HG03342 (cell line): Measurements from ENCODE around the gene MAST4.
A peak's percentile ranks its signal among the peaks of the same experiment; 100 is the strongest.

Experiments
- ATAC-seq: cut with Tn5 transposase; IDR thresholded peaks from one replicate; pipeline ENCODE4 v1.9.1; 2021; ENCODE audit warnings: mild to moderate bottlenecking, moderate library complexity; ENCODE audit not compliant: unreplicated experiment

Gene MAST4

DNA sequence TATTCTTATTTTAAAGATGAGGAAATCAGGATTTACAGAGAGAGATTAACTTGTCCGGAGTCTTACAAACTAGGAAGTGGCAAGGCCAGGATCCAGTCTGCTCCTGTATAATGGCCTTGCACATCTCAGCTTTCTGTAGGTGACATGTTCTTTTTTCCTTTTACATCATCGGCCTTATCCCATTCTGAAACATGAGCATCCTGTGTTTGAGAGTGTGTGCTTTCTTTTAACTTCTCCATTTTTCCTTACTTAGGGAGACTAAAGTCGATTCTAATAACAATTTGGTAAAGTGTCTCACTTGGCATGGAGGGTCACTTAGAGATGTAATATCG, 385.8 kb downstream of the MAST4 start:
- ATAC-seq: no peak

DNA sequence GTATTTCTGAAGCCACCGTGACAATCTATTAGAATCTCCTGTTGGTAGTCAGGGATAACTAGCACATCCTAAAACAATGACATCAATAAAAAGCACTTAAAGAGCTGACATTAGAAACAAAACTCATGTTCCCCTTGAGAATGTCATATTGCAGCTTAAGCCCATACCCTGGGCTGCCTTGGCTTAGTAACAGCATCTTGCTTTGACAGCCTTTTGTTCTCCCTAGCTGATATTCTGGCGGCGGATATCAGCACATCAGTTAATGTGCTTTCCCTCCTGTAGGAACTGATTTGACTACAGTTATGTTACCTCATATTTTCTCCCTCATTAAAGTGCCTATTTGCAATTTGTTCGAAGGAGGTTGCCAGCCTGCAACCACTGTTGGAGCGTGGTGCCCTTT, 386.3 kb downstream of the MAST4 start:
- no peak for ATAC-seq

DNA sequence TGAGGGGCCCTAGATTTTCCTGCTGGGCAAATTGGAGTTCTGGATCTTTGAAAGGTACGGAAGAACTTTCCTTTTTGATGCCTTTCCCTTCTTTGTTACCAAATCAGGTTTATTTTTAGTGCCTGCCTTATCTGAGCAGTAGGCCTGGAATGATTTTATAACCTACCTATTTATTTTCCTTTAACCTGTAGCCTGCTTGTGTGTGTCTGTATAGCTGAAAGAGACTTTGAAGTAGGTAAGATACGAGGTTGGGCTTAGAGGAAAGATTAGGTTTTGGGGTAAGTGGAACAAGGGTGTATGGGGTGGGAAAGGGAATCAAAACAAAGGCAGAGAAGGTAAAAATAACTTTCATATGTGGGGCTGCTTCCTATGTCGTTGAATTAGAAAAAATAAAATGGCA, 389.2 kb downstream of the MAST4 start:
- no peak for ATAC-seq

DNA sequence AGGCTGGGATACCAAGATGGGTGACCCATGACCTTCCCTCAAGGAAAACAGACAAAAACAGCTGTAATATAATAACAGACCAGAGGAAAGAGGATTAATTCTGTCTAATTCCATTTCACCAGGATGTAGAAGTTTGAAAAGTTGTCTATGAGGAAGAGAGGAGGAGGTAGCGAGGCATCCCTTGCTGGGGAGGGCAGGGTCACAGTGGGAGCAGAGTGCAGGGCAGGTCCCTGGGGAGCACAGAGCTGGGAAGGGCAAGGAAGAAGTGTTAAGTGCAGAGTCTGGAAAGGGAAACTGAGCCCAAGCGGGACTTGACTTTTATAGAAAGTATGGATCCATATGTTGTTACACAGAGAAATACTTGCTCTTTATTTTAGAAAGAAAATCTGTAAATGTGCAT, 389.8 kb downstream of the MAST4 start:
- no peak for ATAC-seq

DNA sequence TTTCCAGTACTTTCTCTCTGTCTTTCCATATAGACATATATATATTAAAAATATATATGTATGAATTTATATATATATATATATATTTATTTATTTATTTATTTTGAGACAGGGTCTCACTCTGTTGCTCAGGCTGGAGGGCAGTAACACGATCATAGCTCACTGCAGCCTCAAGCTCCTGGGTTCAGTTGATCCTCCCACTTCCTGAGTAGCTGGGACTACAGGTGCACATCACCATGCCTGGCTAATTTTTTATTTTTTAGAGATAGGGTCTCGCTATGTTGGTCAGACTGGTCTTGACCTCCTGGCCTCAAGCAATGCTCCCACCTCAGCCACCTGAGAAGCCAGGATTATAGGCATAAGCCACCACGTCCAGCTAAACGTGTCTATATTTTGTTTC, 390.3 kb downstream of the MAST4 start:
- no peak for ATAC-seq

DNA sequence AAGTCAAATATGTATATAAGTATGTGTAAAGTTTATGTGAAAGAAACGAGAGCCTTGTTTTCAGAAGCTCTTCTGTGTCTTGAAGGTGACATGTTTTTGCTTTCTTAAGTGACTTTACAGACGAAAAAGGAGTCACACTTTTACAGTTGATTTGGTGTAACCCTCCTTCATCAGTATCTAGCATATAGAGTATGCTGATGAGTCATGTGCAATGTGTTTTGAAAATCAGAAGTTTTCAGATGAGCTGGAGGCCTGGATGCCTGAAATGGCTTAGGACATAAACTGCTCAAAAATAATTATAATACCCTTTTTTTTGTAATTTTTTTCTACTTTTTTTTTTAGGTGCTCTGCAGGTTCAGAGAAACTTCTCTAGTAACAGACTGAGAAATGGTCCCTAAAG, 390.9 kb downstream of the MAST4 start:
- ATAC-seq: no peak

DNA sequence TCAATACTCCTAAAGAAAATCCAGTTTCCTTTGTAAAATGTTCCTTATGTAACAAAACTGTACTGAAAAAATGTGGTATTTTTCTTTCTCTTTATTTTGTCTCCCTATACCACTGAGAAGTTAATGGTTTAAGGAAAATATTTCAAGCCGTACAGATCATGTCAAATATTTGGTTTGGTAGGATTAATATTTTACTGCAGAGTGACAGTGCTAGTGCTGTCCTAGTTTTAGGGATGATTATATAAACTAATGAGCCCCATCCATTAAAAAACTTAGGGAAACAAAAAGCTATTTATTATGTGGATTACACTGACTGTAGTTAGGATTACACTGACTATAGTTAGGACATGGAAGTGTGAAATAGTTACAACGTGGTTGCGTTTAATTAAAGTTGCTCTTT, 391.3 kb downstream of the MAST4 start:
- ATAC-seq: no peak

DNA sequence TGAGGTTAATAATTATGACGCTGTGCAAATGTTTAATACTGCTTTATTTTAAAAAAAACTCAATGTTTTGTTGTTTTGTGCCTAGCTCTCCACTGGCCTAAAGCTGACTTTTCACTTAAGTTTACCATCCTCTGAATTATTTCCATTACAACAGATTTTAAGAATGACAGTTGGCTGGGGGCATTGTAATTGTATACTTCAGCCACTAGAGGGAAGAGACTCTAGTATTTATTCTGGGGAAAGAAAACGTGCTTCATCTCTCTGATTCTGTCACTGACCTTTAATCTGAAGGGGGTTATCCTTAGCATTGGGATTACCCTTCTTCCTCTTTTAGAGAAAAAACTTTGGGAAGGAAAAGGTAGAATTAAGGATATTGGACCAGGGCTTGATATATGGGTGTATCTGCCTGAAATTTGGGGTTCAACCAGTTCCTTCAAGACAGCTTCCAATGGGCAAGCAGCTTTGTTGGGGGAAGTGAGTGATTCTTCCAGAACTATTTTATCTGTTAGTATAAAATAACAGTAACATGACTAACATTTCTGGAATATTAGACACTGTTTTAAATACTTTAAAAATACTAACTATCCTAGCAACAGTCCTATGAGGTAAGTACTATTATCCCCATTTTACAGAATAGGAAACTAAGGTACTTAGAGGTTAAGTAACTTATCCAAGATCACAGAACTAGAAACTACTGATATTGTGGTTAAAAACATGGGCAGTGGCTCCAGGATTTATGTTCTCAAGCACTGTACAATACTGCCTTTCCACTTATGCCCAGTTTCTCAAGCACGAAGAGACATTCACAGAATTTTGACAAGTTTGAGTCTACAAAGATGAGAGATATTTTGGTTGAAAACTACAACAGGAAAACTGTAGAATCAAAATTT, 392.0 kb downstream of the MAST4 start:
- peak; percentile 86 for ATAC-seq

DNA sequence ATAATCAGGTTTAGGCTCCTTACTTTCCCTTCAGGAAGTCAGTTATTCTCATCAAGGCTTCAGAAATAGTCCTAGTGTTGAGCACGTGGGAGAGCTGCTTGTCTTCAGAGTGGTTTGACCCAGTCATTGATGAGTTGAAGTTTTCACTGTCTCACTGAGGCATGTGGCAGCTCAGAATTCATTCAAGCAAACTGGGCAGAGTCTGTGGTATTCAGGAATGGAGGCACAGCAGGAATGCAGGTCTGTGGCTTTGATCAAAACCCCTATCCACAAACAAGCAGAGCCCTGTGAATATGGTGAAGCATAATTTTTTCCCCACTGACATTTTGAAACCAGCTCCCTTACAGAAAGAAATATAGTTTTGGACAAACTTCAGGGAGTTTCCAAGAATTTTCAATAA, 393.1 kb downstream of the MAST4 start:
- no peak for ATAC-seq

DNA sequence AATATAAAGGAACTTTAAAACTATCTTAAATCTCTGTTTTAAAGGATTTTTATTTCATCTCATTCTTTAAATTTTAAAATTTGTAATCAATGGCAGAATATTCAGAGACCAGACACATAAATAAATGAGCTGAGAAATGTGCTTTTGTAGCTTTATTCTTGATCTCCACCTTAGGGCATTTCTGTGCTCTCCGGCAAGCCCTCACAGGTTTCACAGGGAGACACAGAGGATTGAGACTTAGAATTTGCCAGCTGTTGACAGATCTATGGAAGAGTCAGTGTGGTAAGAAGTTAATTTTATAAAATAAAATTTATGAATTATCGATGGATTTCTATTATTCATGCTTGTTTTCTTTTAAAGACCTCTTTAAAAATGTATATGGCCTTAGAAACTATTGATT, 393.6 kb downstream of the MAST4 start:
- ATAC-seq: no peak

DNA sequence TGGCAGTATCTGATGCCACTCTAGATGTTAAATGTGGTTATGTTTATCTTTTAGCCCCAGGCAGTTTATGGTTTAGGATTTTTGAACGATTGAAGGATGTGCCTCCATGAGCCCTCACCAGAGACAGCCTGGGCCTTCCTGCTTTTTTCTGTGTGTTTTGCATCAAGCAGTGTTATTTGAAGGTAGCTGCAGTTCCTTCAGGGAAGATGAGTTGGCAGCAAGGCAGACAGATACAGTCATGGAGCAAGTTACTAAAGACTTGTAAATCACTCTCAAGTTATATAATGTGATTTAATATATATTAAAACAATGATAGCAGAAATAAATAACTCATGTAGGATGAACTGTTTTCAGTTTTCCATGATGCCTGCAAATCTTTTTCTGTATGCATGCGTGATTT, 395.6 kb downstream of the MAST4 start:
- ATAC-seq: no peak

DNA sequence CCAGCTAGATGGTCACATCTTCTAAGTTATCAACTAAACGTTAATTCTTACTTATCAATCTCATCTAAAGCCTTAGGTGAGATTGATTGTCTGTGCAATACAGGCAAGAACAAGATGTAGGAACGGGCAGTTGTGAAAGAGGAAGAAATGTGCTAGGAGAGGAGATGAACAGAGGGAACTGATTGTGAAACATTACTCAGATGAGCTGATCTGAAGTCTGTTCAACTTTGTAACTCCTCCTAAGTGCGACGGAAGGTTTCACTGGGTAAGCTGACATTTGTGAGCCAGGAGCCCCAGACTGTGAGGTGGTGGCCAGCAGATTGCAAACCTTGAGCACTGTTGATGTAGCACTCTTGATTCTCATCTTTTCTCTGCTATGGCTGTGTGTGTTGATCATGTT, 396.4 kb downstream of the MAST4 start:
- ATAC-seq: no peak

DNA sequence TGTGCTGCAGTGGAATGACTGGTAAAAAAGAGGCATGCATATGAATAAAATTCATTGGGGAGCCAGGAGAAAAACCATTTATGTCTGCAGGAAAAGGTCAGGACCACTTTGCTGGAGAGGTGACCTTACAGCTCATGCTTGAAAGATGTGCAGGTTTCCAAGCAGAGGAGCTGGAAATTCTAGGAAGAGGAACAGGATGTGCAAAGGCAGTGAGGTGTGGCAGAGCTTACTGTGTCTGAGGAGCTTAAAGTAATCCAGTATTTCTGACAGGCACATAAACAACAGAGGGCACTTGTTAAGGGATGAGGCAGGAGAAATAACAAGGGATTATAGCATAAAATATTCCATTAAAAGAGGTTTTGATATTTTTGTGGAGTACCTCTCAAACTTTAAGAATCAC, 397.3 kb downstream of the MAST4 start:
- no peak for ATAC-seq

DNA sequence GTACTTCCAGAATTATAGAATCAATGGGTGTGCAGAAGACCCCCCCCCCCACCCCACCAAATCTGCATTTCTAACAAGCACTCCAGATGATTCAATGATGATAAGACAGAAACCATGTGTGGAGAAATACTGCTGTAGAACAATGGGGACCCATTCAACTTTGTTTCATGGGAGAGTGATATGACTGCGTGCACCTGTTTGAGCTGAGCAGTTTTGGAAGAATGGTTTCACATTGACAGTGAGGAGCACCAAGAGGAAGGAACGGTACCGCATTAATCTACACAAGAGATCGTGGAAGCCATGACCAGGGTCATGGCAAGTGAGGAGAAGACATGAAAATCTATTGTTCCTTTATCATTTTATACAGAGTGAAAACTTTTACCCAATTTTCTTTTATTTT, 397.7 kb downstream of the MAST4 start:
- no peak for ATAC-seq

DNA sequence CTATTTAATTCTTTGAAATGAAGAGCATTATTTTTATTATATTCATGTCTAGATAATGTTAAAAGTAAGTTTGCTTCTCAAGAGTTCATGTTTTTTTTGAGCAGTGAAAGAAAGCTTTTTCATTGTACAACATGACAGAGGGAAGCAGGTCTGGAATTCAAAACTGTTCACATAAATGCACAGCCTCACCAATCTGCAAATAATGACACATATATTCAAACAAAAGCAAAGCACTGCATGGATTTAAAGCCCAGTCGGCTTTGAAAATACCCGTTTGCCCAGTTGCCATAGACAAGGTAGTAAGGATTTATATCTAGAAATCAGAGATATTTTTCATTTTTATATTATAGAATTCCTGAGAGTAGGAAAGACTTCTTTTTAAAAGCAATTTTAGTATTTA, 398.6 kb downstream of the MAST4 start:
- ATAC-seq: no peak

DNA sequence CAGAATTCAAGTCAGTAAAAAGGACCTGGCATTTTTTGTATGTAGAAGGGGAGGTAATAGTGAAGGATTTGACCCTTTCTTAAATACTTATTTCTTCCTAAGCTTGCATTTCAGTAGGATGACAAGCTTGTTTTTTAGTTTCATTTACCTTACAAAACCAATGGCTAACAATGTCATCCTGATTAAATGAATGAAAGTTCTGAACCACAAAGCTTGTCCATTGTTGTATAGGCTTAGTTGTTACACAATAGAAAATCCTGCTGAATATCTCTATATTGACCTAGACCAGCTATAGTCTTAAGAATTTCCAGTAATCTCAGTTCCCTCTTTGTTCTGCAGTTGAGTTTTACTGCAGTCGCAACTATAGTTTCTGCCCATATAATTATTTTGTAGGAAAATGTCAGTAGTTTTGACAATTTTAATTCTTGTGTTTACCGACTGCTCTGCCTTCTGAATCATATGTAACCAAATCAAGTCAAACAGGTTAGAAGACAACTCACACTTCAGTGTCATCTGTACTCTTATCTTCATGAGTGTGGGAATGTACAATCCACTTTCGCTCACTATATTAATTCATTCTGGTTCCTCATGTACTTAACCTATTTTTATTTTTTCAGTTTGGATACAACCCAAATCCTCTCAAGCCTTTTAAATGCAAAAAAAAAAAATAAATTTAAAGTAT, 404.7 kb downstream of the MAST4 start:
- no peak for ATAC-seq

DNA sequence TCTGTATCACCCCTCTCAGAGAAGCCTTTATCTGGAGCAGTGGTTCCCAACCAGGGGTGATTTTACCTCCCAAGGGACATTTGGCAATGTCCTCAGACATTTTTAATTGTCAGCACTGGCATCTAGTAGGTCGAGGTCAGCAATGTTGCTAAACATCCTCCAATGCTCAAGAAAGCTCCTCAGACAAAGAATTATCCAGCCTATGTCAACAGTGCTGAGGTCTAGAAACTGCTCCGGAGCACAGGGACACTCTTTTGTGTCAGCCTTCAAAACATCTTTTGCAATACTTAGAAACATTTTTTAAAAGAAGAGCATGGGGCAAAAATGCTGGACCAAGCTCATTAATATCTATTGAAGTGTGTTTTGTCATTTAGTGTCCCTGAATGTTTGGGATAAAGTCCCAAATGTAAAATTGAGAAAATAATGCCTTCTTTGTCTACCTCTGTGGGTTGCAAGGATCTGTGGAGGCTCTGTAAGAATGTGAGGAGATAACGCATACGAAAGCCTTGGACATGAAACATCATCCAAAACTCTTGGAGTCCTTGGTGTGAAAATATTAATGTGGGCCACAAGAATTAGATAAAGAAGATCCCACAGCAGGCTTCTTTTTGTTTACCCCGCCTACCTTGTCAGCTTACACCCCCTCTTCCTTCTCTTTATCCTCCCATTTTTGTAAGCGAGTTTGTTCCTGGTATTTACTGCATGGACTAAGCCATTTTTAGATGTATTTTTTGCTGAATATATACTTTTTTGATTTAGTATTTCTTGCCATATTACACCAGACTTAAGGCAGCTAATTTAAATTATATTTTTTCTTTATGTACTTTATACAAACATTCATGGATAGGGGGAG, 406.9 kb downstream of the MAST4 start:
- ATAC-seq: no peak

DNA sequence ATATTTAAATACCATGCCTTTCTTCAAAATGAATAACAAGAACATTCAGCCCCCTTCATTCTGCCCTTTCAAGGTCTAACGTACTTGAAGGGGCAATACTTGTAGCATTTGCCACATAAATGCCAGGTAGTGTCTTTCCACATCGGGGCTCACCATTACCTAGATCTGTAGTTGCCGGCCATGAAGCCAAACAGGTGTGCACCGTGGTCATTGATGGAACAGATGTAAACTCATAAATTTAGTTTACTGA, 407.4 kb downstream of the MAST4 start:
- ATAC-seq: no peak

DNA sequence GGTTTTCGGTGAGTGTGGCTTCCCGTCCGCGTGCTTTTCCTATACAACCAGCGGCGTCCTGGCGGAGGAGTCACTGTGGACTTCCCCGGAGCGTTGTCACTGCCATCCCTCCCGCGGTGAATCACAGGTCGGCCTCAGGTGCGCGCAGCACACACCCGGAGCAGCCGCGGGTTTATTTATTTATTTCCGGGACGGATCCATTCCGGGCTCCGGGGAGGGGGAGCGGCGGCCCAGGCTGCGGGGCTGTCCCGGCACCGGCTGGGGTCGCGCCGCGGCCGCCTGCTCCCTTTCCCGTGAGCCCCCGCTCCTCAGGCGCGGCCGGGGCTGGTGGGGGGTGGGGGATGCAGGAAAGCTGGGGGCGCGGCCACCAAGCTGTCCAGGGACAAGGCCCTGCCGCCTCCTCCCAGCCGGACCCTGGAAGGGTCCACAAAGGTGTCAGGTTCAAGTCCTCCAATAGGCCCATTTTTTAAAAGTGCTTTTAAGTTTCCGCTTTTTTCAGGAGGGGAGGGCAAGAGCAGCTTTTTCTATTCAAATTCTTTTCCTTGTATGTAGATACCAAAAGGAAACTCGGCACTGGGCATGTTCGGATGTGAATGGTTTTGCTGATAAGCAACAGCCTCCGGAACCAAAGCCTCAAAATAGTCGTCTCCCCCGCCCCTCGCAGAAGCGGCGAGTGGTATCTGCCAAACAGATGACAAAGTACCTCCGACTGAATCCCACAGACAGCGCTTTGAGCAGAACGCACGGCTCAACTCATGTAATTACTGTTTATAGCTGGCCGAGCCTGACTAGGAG, 407.9 kb downstream of the MAST4 start:
- peak; percentile 67 for ATAC-seq

DNA sequence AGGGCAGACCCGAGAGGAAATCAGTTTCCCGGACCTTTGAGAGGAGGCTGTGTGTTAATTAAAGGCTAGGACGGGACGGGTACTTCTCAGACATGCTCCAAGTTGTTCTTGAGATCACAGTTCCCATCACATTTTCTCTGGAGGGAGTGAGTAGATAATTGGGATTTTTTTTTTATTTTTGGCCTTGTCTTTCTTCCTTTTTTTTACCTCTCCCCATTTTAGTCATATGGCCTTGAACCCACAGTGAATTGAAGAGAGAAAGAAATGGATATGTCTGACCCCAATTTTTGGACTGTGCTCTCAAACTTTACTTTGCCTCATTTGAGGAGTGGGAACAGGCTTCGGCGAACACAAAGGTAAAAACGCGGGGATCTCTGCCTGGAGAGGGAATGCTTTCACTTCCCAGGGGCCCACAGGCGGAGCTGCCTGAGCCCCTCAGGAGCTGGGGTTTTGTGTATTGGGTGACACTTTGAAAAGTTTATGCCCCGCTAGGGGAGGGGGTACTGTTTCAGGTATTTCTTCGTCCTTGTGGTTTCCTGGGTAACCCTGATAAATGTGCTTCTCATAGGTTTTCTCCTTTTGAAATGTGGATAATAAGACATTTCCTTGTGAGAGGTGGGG, 408.6 kb downstream of the MAST4 start:
- no peak for ATAC-seq
